ENCODE data around the gene GFRA3.
A peak's percentile ranks its signal among the peaks of the same experiment; 100 is the strongest.

GFRA3 gene

GRCh38 chr5:138246822-138247221 is 27.6 kb downstream of the GFRA3 start:
- no peak for DNase-seq (ENCODE audit: low read depth in 2 of 2)

GRCh38 chr5:138246334-138246733 is 28.1 kb downstream of the GFRA3 start:
- DNase-seq (ENCODE audit: low read depth in 2 of 2): no peak

GRCh38 chr5:138245717-138246116 is 28.7 kb downstream of the GFRA3 start:
- no peak for DNase-seq (ENCODE audit: low read depth in 2 of 2)

- no peak for DNase-seq (ENCODE audit: low read depth in 2 of 2)
These were observed 30.6 kb downstream of the GFRA3 start for GRCh38 chr5:138243794-138244193.

- DNase-seq (ENCODE audit: low read depth in 2 of 2): no peak
These were observed 32.5 kb downstream of the GFRA3 start for GRCh38 chr5:138241688-138242571.

- DNase-seq (ENCODE audit: low read depth in 2 of 2): no peak
These were observed 33.6 kb downstream of the GFRA3 start for GRCh38 chr5:138240650-138241385.

GRCh38 chr5:138238034-138238433 is 36.4 kb downstream of the GFRA3 start:
- no peak for DNase-seq (ENCODE audit: low read depth in 2 of 2)

GRCh38 chr5:138234651-138235050 is 39.8 kb downstream of the GFRA3 start:
- no peak for DNase-seq (ENCODE audit: low read depth in 2 of 2)

GRCh38 chr5:138233280-138233679 is 41.1 kb downstream of the GFRA3 start:
- DNase-seq (ENCODE audit: low read depth in 2 of 2): no peak

- no peak for DNase-seq (ENCODE audit: low read depth in 2 of 2)
These were observed 43.3 kb downstream of the GFRA3 start for GRCh38 chr5:138230981-138231589.

GRCh38 chr5:138230261-138230660 is 44.2 kb downstream of the GFRA3 start:
- DNase-seq (ENCODE audit: low read depth in 2 of 2): no peak

GRCh38 chr5:138229387-138229786 is 45.0 kb downstream of the GFRA3 start:
- no peak for DNase-seq (ENCODE audit: low read depth in 2 of 2)

GRCh38 chr5:138226910-138227309 is 47.5 kb downstream of the GFRA3 start:
- no peak for DNase-seq (ENCODE audit: low read depth in 2 of 2)

GRCh38 chr5:138224712-138225111 is 49.7 kb downstream of the GFRA3 start:
- DNase-seq (ENCODE audit: low read depth in 2 of 2): no peak

GRCh38 chr5:138223532-138223931 is 50.9 kb downstream of the GFRA3 start:
- DNase-seq (ENCODE audit: low read depth in 2 of 2): no peak

GRCh38 chr5:138216799-138217198 is 57.6 kb downstream of the GFRA3 start:
- no peak for DNase-seq (ENCODE audit: low read depth in 2 of 2)

GRCh38 chr5:138213161-138214029 is 61.0 kb downstream of the GFRA3 start, which contains the start of gene CDC23:
CDC23 (minus strand) TSS chr5:138213323; CDS start chr5:138213312, 11 bp downstream.
- DNase-seq (ENCODE audit: low read depth in 2 of 2): peak; percentile 65 to 78

- no peak for DNase-seq (ENCODE audit: low read depth in 2 of 2)
These were observed 61.6 kb downstream of the GFRA3 start for GRCh38 chr5:138212828-138213160.

GRCh38 chr5:138210985-138211384 is 63.4 kb downstream of the GFRA3 start:
- DNase-seq (ENCODE audit: low read depth in 2 of 2): no peak
